Measurements from ENCODE around the gene SERPIND1.

DNA sequence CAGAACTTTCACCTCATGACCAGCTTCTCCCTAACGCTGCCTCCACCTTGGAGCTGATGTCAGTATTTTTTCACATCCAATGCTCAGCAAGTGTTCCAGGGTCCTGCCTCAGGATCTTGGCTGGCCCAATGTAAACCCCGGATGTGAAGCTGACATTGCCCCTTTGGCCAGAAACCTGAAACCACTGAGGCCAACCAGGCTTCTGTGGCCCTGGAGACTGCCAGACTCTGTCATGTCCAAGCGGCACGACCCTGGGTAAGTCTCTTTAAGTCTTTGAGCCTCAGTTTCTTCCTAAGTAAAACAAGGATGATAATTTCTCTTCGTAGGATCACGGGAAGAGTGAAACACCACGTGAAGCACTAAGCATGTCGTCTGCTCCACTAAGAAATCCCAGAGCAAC lies 22.8 kb downstream of the SERPIND1 start:
- TF ChIP-seq POLR2AphosphoS5 (IDR thresholded peaks at IDR 0.05; ENCODE audit: low read depth) (no peak), EZH2 (IDR thresholded peaks at IDR 0.05; ENCODE audit: low read depth, unreplicated experiment) (no peak), ZNF114 (CRISPR knock-in tag; IDR thresholded peaks at IDR 0.05) (no peak), CREB1 (CRISPR knock-in tag; IDR thresholded peaks at IDR 0.05; ENCODE audit: low read depth) (no peak), EZH2phosphoT487 (IDR thresholded peaks at IDR 0.05; ENCODE audit: unreplicated experiment) (no peak), NANOG (IDR thresholded peaks at IDR 0.05; ENCODE audit: borderline replicate concordance) (no peak), JUNB (IDR thresholded peaks at IDR 0.05; ENCODE audit: unreplicated experiment) (no peak), ZNF331 (CRISPR knock-in tag; IDR thresholded peaks at IDR 0.05; ENCODE audit: low read depth) (no peak)
- TF ChIP-seq, protein P1, sequence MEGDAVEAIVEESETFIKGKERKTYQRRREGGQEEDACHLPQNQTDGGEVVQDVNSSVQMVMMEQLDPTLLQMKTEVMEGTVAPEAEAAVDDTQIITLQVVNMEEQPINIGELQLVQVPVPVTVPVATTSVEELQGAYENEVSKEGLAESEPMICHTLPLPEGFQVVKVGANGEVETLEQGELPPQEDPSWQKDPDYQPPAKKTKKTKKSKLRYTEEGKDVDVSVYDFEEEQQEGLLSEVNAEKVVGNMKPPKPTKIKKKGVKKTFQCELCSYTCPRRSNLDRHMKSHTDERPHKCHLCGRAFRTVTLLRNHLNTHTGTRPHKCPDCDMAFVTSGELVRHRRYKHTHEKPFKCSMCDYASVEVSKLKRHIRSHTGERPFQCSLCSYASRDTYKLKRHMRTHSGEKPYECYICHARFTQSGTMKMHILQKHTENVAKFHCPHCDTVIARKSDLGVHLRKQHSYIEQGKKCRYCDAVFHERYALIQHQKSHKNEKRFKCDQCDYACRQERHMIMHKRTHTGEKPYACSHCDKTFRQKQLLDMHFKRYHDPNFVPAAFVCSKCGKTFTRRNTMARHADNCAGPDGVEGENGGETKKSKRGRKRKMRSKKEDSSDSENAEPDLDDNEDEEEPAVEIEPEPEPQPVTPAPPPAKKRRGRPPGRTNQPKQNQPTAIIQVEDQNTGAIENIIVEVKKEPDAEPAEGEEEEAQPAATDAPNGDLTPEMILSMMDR (conservative IDR thresholded peaks at IDR 0.05; ENCODE audit: low read depth in 2 of 2) = no peak
- TF ChIP-seq, protein P2, sequence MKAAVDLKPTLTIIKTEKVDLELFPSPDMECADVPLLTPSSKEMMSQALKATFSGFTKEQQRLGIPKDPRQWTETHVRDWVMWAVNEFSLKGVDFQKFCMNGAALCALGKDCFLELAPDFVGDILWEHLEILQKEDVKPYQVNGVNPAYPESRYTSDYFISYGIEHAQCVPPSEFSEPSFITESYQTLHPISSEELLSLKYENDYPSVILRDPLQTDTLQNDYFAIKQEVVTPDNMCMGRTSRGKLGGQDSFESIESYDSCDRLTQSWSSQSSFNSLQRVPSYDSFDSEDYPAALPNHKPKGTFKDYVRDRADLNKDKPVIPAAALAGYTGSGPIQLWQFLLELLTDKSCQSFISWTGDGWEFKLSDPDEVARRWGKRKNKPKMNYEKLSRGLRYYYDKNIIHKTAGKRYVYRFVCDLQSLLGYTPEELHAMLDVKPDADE (IDR thresholded peaks at IDR 0.05) = no peak
- TF ChIP-seq, protein P3, sequence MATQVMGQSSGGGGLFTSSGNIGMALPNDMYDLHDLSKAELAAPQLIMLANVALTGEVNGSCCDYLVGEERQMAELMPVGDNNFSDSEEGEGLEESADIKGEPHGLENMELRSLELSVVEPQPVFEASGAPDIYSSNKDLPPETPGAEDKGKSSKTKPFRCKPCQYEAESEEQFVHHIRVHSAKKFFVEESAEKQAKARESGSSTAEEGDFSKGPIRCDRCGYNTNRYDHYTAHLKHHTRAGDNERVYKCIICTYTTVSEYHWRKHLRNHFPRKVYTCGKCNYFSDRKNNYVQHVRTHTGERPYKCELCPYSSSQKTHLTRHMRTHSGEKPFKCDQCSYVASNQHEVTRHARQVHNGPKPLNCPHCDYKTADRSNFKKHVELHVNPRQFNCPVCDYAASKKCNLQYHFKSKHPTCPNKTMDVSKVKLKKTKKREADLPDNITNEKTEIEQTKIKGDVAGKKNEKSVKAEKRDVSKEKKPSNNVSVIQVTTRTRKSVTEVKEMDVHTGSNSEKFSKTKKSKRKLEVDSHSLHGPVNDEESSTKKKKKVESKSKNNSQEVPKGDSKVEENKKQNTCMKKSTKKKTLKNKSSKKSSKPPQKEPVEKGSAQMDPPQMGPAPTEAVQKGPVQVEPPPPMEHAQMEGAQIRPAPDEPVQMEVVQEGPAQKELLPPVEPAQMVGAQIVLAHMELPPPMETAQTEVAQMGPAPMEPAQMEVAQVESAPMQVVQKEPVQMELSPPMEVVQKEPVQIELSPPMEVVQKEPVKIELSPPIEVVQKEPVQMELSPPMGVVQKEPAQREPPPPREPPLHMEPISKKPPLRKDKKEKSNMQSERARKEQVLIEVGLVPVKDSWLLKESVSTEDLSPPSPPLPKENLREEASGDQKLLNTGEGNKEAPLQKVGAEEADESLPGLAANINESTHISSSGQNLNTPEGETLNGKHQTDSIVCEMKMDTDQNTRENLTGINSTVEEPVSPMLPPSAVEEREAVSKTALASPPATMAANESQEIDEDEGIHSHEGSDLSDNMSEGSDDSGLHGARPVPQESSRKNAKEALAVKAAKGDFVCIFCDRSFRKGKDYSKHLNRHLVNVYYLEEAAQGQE (IDR thresholded peaks at IDR 0.05; ENCODE audit: unreplicated experiment) = no peak
- TF ChIP-seq, protein P4, sequence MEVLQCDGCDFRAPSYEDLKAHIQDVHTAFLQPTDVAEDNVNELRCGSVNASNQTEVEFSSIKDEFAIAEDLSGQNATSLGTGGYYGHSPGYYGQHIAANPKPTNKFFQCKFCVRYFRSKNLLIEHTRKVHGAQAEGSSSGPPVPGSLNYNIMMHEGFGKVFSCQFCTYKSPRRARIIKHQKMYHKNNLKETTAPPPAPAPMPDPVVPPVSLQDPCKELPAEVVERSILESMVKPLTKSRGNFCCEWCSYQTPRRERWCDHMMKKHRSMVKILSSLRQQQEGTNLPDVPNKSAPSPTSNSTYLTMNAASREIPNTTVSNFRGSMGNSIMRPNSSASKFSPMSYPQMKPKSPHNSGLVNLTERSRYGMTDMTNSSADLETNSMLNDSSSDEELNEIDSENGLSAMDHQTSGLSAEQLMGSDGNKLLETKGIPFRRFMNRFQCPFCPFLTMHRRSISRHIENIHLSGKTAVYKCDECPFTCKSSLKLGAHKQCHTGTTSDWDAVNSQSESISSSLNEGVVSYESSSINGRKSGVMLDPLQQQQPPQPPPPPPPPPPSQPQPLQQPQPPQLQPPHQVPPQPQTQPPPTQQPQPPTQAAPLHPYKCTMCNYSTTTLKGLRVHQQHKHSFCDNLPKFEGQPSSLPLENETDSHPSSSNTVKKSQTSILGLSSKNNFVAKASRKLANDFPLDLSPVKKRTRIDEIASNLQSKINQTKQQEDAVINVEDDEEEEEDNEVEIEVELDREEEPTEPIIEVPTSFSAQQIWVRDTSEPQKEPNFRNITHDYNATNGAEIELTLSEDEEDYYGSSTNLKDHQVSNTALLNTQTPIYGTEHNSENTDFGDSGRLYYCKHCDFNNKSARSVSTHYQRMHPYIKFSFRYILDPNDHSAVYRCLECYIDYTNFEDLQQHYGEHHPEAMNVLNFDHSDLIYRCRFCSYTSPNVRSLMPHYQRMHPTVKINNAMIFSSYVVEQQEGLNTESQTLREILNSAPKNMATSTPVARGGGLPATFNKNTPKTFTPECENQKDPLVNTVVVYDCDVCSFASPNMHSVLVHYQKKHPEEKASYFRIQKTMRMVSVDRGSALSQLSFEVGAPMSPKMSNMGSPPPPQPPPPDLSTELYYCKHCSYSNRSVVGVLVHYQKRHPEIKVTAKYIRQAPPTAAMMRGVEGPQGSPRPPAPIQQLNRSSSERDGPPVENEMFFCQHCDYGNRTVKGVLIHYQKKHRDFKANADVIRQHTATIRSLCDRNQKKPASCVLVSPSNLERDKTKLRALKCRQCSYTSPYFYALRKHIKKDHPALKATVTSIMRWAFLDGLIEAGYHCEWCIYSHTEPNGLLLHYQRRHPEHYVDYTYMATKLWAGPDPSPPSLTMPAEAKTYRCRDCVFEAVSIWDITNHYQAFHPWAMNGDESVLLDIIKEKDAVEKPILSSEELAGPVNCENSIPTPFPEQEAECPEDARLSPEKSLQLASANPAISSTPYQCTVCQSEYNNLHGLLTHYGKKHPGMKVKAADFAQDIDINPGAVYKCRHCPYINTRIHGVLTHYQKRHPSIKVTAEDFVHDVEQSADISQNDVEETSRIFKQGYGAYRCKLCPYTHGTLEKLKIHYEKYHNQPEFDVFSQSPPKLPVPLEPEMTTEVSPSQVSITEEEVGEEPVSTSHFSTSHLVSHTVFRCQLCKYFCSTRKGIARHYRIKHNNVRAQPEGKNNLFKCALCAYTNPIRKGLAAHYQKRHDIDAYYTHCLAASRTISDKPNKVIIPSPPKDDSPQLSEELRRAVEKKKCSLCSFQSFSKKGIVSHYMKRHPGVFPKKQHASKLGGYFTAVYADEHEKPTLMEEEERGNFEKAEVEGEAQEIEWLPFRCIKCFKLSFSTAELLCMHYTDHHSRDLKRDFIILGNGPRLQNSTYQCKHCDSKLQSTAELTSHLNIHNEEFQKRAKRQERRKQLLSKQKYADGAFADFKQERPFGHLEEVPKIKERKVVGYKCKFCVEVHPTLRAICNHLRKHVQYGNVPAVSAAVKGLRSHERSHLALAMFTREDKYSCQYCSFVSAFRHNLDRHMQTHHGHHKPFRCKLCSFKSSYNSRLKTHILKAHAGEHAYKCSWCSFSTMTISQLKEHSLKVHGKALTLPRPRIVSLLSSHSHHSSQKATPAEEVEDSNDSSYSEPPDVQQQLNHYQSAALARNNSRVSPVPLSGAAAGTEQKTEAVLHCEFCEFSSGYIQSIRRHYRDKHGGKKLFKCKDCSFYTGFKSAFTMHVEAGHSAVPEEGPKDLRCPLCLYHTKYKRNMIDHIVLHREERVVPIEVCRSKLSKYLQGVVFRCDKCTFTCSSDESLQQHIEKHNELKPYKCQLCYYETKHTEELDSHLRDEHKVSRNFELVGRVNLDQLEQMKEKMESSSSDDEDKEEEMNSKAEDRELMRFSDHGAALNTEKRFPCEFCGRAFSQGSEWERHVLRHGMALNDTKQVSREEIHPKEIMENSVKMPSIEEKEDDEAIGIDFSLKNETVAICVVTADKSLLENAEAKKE (CRISPR knock-in tag; IDR thresholded peaks at IDR 0.05) = no peak

Measured in GM23338 (cell line).